Skeletal muscle satellite cell (primary cell): ENCODE measurements around the gene CCDC127.

ENCODE experiments used
- H3K27me3 ChIP-seq: 2 replicates; pipeline ENCODE4 v1.7.0; 2013; ENCODE audit warnings: low read length; ENCODE audit not compliant: control insufficient read depth, insufficient read depth
- H3K36me3 ChIP-seq: 2 replicates; pipeline ENCODE4 v1.7.0; 2013; ENCODE audit warnings: mild to moderate bottlenecking, control low read depth, low read length; ENCODE audit not compliant: insufficient read depth
- H3K4me1 ChIP-seq: 2 replicates; pipeline ENCODE4 v1.7.0; 2013; ENCODE audit warnings: low read length; ENCODE audit not compliant: control insufficient read depth, insufficient read depth
- H3K4me2 ChIP-seq: 2 replicates; pipeline ENCODE4 v1.7.0; 2013; ENCODE audit warnings: mild to moderate bottlenecking, low read length
- H3K4me3 ChIP-seq: 2 replicates; pipeline ENCODE4 v1.7.0; 2013; ENCODE audit warnings: low read length
- H3K9ac ChIP-seq: 2 replicates; pipeline ENCODE4 v1.7.0; 2013; ENCODE audit warnings: mild to moderate bottlenecking, low read depth, low read length, moderate library complexity
- H3K9me3 ChIP-seq: replicated peaks from 2 replicates; pipeline ENCODE4 v1.7.0; 2013; ENCODE audit warnings: mild to moderate bottlenecking, control low read depth, low read length

Gene CCDC127

GRCh38 chr5:147751-148150 lies 70.2 kb downstream of the CCDC127 start:
- peaks cover 9% of the 10 kb centered on the region for H3K9me3 ChIP-seq
- no peak overlapping the region for H3K9ac ChIP-seq

More at GRCh38 chr5:147751-148150, 70.2 kb downstream of the CCDC127 start:
- no peak overlapping the region for H3K4me3 ChIP-seq
- H3K4me1 ChIP-seq, result no peaks in the 10 kb centered on the region
- H3K27me3 ChIP-seq, result peaks cover 25% of the 10 kb centered on the region
- H3K36me3 ChIP-seq, result no peaks in the 10 kb centered on the region
- H3K4me2 ChIP-seq, result no peak overlapping the region
